ENCODE results near the gene DAPK1.

DNA sequence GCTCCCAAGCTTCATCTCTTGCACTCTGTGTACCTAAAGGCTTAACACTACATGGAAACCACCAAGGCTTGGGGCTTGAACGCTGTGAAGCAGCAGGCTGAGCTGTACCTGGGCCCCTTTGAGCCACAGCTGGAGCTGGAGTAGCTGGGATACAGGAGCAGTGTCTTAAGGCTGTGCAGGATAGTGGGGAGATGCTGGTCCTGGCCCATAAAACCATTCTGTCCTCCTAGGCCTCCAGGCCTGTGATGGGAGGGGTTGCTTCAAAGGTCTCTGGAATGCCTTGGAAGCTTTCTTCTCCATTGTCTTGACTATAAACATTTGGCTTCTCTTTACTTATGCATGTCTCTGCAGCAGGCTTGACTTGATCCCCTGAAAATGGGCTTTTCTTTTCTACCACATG is 42.3 kb upstream of the DAPK1 start:
- TF ChIP-seq SNAI2 (CRISPR knock-in tag; IDR thresholded peaks at IDR 0.05) (no peak), ZFP30 (CRISPR knock-in tag; IDR thresholded peaks at IDR 0.05) (no peak)

All from SK-N-SH treated with all-trans-retinoic acid at 6 μM for 48 hours (cell line).